GM18867 (cell line): Measurements from ENCODE around the gene JPT2.
"Not testable (repeated sequence)": the region's sequence is repeated elsewhere in the genome, so short reads cannot be mapped to it uniquely, and the experiment has no call there.

Experiments used
- ATAC-seq: cut with Tn5 transposase; IDR thresholded peaks from one replicate; pipeline ENCODE4 v1.9.1; 2021; ENCODE audit warnings: mild to moderate bottlenecking, moderate library complexity; ENCODE audit not compliant: unreplicated experiment

Gene JPT2

GRCh38 chr16:1705688-1706385 is 27.8 kb downstream of the JPT2 start, which contains the start of gene MAPK8IP3:
Gene MAPK8IP3 (plus strand): TSS chr16:1706195. CDS start chr16:1706340, 145 bp downstream.
- ATAC-seq = peak; percentile 84

GRCh38 chr16:1706386-1707192 is 28.5 kb downstream of the JPT2 start:
- peak; percentile 18 for ATAC-seq

DNA sequence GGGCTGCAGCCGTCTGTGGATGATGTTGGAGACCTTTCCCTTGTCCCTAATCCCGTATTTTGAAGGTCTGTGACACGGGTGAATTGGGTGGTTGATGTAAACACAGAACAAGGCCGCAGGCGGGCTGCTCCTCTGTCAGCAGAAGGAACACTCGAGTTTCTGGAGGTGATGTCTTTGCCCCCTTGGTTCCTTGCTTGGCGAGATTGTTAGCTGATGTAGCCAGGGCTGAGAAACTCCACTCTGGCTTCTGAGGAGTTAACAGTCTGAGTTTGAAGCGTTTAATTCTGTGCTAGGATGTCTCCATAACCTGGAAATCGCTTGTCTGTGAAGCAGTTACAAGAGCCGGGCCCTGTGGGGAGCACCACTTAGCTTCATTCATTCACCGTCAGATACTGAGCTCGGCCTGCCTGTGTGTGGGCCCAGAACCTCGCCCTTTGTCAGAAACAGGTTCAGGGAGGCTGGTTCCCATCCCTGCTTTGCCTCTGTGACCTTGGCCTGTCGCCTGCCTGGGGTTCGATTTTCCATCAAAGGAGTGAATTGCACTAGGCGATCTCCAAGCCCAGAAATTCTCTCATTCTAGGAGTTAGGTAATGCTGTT is 29.2 kb downstream of the JPT2 start:
- no peak for ATAC-seq

- no peak for ATAC-seq
These were observed 30.1 kb downstream of the JPT2 start for GRCh38 chr16:1708083-1708767.

DNA sequence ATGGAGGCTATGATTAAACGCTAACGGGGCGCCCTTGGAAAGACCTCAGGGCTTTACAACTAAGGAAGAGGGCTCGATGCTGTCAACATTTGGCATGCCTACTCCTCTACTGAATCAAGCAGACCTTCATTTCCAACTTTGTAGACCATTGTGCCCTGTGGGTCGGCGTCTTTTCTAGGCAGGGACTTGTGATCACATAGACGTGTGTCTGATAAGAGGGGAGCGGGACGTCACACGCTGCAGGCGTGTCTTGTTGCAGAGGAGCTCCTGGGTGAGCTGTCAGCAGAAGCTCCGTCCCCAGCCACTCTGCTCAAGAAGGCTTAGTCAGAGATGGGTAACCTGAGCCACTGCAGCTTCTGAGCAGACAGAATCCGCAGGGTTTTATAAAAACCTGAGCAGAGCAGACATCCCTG is 30.7 kb downstream of the JPT2 start:
- ATAC-seq = no peak

GRCh38 chr16:1709356-1709755 is 31.3 kb downstream of the JPT2 start:
- ATAC-seq = no peak

GRCh38 chr16:1710811-1711507 is 32.9 kb downstream of the JPT2 start:
- ATAC-seq = no peak

DNA sequence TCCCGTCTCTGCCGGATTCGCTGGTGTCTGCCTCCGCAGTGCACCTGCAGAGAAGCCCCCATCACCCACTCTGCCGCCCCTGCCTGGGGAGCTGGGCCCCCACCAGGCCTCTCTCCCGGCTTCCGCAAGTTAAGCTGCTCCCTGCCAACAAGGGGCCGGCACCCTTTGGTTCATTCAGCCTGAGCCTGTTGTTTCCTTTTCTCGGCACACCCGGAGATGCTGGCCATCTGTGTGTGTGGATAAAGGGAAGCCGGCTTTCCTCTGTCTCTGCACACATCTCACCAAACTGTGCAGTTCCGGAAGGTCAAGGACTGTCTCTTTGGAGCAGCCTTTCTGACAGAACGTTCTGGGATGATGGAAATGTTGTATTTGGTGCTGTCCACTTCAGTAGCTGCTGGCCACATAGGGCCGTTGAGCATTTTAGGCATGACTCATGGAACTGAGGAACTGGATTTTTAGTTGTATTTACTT is 34.7 kb downstream of the JPT2 start:
- ATAC-seq = no peak

DNA sequence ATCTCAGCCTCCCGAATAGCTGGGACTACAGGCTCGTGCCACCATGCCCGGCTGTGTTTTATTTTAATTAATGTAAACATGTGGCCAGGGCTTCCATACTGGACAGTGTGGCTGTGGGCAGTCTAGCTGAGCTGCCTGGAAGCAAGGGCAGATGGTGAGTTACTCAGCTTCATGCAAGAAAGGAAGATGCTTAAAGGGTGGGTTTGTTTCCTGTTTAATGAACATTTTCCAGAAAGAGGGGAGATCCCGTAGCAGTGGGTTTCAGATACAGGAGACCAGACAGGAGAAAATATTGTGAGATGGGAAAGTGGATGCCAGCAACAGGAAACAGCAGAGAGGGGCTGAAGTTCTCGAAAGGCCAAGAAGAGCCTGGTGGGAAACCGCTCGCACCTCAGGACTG is 35.3 kb downstream of the JPT2 start:
- peak; percentile 20 for ATAC-seq

DNA sequence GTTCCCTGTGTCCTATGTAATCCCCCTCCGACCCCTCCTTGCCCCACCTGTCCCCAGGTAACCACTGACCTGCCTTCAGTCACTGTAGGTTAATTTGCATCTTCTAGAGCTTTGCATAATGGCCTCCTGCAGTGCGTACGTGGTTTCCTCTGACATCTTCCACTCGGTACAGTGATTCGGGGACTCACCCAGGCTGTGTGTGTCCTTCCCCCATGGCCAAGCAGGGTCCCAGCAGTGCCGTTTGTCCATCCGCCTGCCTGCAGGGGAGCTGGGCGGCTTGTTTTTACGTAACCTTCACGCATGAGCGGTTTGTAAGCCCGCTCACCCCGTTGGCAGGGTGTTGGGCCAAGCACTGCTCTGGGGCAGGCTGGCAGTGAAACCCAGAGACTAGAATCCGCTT is 35.9 kb downstream of the JPT2 start:
- ATAC-seq = peak; percentile 70

GRCh38 chr16:1715220-1715619 is 37.1 kb downstream of the JPT2 start:
- no peak for ATAC-seq

- ATAC-seq = not testable (repeated sequence)
These were observed 40.2 kb downstream of the JPT2 start for GRCh38 chr16:1718236-1718635.

DNA sequence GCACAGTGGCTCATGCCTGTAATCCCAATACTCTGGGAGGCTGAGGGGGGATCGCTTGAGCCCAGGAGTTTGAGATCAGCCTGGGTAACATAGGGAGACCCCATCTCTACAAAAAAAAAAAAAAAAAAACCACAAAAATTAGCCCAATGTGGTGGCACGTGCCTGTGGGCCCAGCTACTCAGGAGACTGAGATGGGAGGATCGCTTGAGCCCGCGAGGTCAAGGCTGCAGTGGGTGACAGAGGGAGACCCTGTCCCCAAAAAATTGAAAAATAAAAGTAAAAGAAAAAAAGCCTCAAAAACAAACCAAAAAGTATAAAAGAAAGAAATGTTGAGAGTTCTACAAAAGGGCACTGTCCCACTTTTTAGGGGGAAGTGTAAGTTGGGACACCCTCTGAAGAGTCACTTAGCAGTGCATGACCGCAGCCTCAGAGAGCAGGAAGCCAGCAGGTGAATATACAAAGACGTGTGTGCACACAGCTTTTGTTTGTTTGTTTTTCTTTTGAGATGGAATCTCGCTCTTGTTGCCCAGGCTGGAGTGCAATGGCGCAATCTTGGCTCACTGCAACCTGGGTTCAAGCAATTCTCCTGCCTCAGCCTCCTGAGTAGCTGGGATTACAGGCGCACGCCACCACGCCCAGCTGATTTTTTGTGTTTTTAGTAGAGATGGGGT is 41.6 kb downstream of the JPT2 start:
- not testable (repeated sequence) for ATAC-seq

DNA sequence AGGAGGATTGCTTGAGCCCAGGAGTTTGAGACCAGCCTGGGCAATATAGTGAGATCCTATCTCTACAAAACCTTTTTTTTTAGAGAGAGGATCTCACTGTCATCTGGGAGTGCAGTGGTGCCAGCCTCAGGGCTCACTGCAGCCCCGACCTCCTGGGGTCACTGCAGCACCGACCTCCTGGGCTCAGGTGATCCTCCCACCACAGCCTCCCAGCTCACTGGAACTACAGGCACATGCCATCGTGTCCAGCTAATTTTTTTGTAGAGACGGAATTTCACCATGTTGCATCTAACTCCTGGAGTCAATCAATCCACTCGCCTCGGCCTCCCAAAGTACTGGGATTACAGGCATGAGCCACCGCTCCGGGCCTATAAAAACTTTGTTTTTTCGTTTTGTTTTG is 43.3 kb downstream of the JPT2 start:
- no peak for ATAC-seq

GRCh38 chr16:1723450-1724147 is 45.5 kb downstream of the JPT2 start:
- no peak for ATAC-seq

DNA sequence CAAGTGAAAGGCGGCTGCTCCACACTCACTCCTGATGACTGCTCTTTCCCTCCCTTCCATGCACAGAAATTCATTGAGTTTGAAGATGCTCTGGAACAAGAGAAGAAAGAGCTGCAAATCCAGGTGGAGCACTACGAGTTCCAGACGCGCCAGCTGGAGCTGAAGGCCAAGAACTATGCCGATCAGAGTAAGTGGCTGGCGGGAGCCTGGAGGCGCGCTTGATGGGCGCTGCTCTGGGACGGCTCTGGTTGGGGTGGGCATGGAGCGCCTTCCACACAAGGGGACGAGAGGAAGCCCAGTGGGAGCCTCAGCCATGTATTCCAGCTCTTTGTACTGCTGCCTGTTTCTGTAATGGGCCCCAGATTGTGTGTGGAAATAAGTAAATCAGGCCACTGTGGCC is 46.4 kb downstream of the JPT2 start:
- no peak for ATAC-seq

DNA sequence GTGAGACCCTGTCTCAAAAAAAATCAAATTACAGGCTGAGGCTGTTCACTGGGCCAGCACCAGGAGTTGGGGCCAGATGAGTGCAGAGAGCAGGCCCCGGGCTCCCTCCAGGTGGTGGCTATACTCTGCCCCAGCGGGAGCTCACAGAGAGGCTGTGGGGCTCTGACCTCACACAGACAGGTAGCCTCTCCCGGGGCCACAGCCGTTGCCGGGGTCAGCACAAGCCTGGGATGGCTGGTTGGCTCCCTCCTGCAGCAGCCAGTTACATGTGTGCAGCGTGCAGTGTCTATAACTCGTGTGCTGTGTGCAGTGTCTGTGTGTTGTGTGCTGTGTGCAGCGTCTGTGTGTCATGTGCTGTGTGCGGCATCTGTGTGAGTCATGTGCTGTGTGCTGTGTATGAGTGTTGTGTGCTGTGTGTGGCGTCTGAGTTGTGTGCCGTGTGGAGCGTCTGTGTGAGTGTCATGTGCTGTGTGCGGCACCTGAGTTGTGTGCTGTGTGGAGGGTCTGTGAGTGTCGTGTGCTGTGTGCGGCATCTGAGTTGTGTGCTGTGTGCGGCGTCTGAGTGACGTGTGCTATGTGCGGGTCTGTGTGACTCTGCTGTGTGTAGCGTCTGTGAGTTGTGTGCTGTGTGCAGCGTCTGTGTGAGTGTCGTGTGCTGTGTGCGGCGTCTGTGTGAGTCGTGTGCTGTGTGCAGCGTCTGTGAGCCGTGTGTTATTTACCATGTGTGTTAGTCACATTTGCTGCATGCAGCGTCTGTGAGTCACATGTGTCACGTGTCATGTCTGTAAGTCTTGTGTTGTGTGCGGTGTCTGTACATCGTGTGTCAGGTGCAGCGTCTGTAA is 48.8 kb downstream of the JPT2 start:
- no peak for ATAC-seq
